SK-N-SH treated with all-trans-retinoic acid at 6 μM for 48 hours (cell line): ENCODE results near the gene C3orf38.

Experiments
- ATAC-seq: fragments of 200-7000 bp; cut with Tn5 transposase; 3 replicates; pipeline ENCODE4 v1.9.1; 2020; ENCODE audit warnings: mild to moderate bottlenecking, moderate library complexity
- ARNTL ChIP-seq: fragments of 450-650 bp; formaldehyde crosslinking; IDR thresholded peaks from 2 replicates; pipeline ENCODE4 v1.5.0; 2020; ENCODE audit warnings: low read depth, mild to moderate bottlenecking, moderate library complexity, borderline replicate concordance
- BACH2 ChIP-seq: fragments of 250-450 bp; sonication (Bioruptor Pico); IDR thresholded peaks from 2 replicates; pipeline ENCODE4 v1.9.0; 2021; ENCODE audit warnings: mild to moderate bottlenecking, borderline replicate concordance
- CREB5 ChIP-seq: fragments of 250-450 bp; sonication (Bioruptor Pico); IDR thresholded peaks from 2 replicates; pipeline ENCODE4 v1.5.1; 2020; ENCODE audit warnings: low read depth, mild to moderate bottlenecking, moderate library complexity
- CSDC2 ChIP-seq: fragments of 250-450 bp; sonication (Bioruptor Pico); IDR thresholded peaks from 2 replicates; pipeline ENCODE4 v1.5.0; 2020; ENCODE audit warnings: mild to moderate bottlenecking, moderate library complexity
- CSRNP3 ChIP-seq: fragments of 250-450 bp; sonication (Bioruptor Pico); IDR thresholded peaks from 2 replicates; pipeline ENCODE4 v1.5.1; 2021; ENCODE audit warnings: mild to moderate bottlenecking, moderate library complexity
- ESRRG ChIP-seq: fragments of 250-450 bp; sonication (Bioruptor Pico); IDR thresholded peaks from 2 replicates; pipeline ENCODE4 v1.6.1; 2021; ENCODE audit warnings: mild to moderate bottlenecking
- GLIS3 ChIP-seq: fragments of 250-450 bp; sonication (Bioruptor Pico); IDR thresholded peaks from 2 replicates; pipeline ENCODE4 v1.5.0; 2020; ENCODE audit warnings: mild to moderate bottlenecking, moderate library complexity
- OSR1 ChIP-seq: fragments of 250-450 bp; sonication (Bioruptor Pico); IDR thresholded peaks from 2 replicates; pipeline ENCODE4 v1.8.0; 2022; ENCODE audit warnings: moderate library complexity, mild to moderate bottlenecking, inconsistent platforms
- POU6F1 ChIP-seq: fragments of 250-450 bp; sonication (Bioruptor Pico); IDR thresholded peaks from 2 replicates; pipeline ENCODE4 v1.8.0; 2021; ENCODE audit warnings: low read depth, mild to moderate bottlenecking, moderate library complexity, borderline replicate concordance
- PPARA ChIP-seq: fragments of 250-450 bp; sonication (Bioruptor Pico); IDR thresholded peaks from 2 replicates; pipeline ENCODE4 v1.5.0; 2020; ENCODE audit warnings: mild to moderate bottlenecking, borderline replicate concordance
- SNAI2 ChIP-seq: fragments of 250-450 bp; sonication (Bioruptor Pico); IDR thresholded peaks from 2 replicates; pipeline ENCODE4 v1.5.0; 2020; ENCODE audit warnings: mild to moderate bottlenecking, moderate library complexity
- TCF4 ChIP-seq: fragments of 250-450 bp; sonication (Bioruptor Pico); IDR thresholded peaks from 2 replicates; pipeline ENCODE4 v1.8.0; 2021; ENCODE audit warnings: mild to moderate bottlenecking, moderate library complexity, borderline replicate concordance
- TOX ChIP-seq: fragments of 250-450 bp; sonication (Bioruptor Pico); IDR thresholded peaks from 2 replicates; pipeline ENCODE4 v1.8.0; 2021; ENCODE audit warnings: mild to moderate bottlenecking, moderate library complexity, borderline replicate concordance
- TSHZ2 ChIP-seq: fragments of 250-450 bp; sonication (Bioruptor Pico); IDR thresholded peaks from 2 replicates; pipeline ENCODE4 v1.5.0; 2020; ENCODE audit warnings: mild to moderate bottlenecking, moderate library complexity
- ZC3H10 ChIP-seq: fragments of 250-450 bp; sonication (Bioruptor Pico); IDR thresholded peaks from 2 replicates; pipeline ENCODE4 v1.5.1; 2021; ENCODE audit warnings: mild to moderate bottlenecking, moderate library complexity
- ZFP3 ChIP-seq: fragments of 250-450 bp; sonication (Bioruptor Pico); IDR thresholded peaks from 2 replicates; pipeline ENCODE4 v1.5.0; 2020; ENCODE audit warnings: mild to moderate bottlenecking, moderate library complexity
- ZFP30 ChIP-seq: fragments of 450-650 bp; formaldehyde crosslinking; IDR thresholded peaks from 2 replicates; pipeline ENCODE4 v1.5.0; 2022; ENCODE audit warnings: mild to moderate bottlenecking, moderate library complexity
- ZNF565 ChIP-seq: fragments of 450-650 bp; formaldehyde crosslinking; conservative IDR thresholded peaks from 2 replicates; pipeline ENCODE4 v1.5.0; 2020; ENCODE audit warnings: low read depth, mild to moderate bottlenecking, moderate library complexity
- ZNF70 ChIP-seq: fragments of 450-650 bp; formaldehyde crosslinking; IDR thresholded peaks from 2 replicates; pipeline ENCODE4 v1.5.0; 2020; ENCODE audit warnings: mild to moderate bottlenecking, moderate library complexity
- ZNF8 ChIP-seq: fragments of 450-650 bp; formaldehyde crosslinking; IDR thresholded peaks from 2 replicates; pipeline ENCODE4 v1.5.0; 2020; ENCODE audit warnings: mild to moderate bottlenecking, moderate library complexity

Gene C3orf38

GRCh38 chr3:88188436-88188835, 38.7 kb downstream of the C3orf38 start:
- ATAC-seq, result peak; percentile 90
- TF ChIP-seq SNAI2 (CRISPR knock-in tag), result no peak
- no peak for TF ChIP-seq CSRNP3 (CRISPR knock-in tag)

- no peak for TF ChIP-seq BACH2 (CRISPR knock-in tag)
- no peak for TF ChIP-seq TCF4 (CRISPR knock-in tag)
- no peak for TF ChIP-seq OSR1 (CRISPR knock-in tag)
- TF ChIP-seq CSDC2 (CRISPR knock-in tag), result no peak
- TF ChIP-seq GLIS3 (CRISPR knock-in tag), result no peak
- no peak for TF ChIP-seq ZC3H10 (CRISPR knock-in tag)
- TF ChIP-seq ZFP30 (CRISPR knock-in tag), result no peak
- TF ChIP-seq ZNF70 (CRISPR knock-in tag), result no peak
- no peak for TF ChIP-seq CREB5 (CRISPR knock-in tag)
- no peak for TF ChIP-seq ZNF565 (CRISPR knock-in tag)
- TF ChIP-seq ZFP3 (CRISPR knock-in tag), result no peak
- no peak for TF ChIP-seq ARNTL
- TF ChIP-seq ESRRG, result no peak
- TF ChIP-seq PPARA, result no peak
- no peak for TF ChIP-seq POU6F1 (CRISPR knock-in tag)
Observed at GRCh38 chr3:88189361-88189810, 39.6 kb downstream of the C3orf38 start.

GRCh38 chr3:88191872-88192409, 42.2 kb downstream of the C3orf38 start:
- no peak for TF ChIP-seq ZFP30 (CRISPR knock-in tag)
- no peak for TF ChIP-seq CREB5 (CRISPR knock-in tag)
- TF ChIP-seq ZFP3 (CRISPR knock-in tag), result no peak
- no peak for TF ChIP-seq GLIS3 (CRISPR knock-in tag)

More at GRCh38 chr3:88189361-88189810, 39.6 kb downstream of the C3orf38 start:
- ATAC-seq, result peak; percentile 88

GRCh38 chr3:88192631-88193030, 42.9 kb downstream of the C3orf38 start:
- TF ChIP-seq ZFP3 (CRISPR knock-in tag) (no peak), TSHZ2 (CRISPR knock-in tag) (no peak), TOX (CRISPR knock-in tag) (no peak), ZNF8 (CRISPR knock-in tag) (no peak), PPARA (no peak), ZNF565 (CRISPR knock-in tag) (no peak), SNAI2 (CRISPR knock-in tag) (no peak), CREB5 (CRISPR knock-in tag) (no peak)
- TF ChIP-seq, all 23 proteins: peak for 0
- no peak for ATAC-seq

More at GRCh38 chr3:88191872-88192409, 42.2 kb downstream of the C3orf38 start:
- ATAC-seq, result no peak
